Gastrocnemius medialis (tissue), 4 donors: ENCODE data around the gene GRID1. TPM values are rescaled to one million over a fixed set of nuclear protein-coding genes. Genes with fewer than 3 reads are reported as not detected.

ENCODE experiments used
- ATAC-seq, 2 donors: fragments of 150-250 bp; one replicate each; pipeline ENCODE4 v1.9.1; 2016
- DNase-seq, 2 donors: peaks; one replicate each; pipeline ENCODE4 v3.0.0-alpha.2; 2019
- H3K27ac ChIP-seq, 4 donors: fragments of 200-600 bp; sonication (generic); 1 replicate in 1 of 4; 2 replicates in 3 of 4; pipeline ENCODE4 v1.5.1; 2016 to 2018; ENCODE audit warnings: mild to moderate bottlenecking in 2 of 4, moderate library complexity in 1 of 4
- H3K27me3 ChIP-seq, 3 donors: fragments of 200-600 bp; sonication (generic) in 2 of 3; 1 replicate in 1 of 3; 2 replicates in 2 of 3; pipeline versions ENCODE4 v1.5.1 to v1.6.0; 2016 to 2019; ENCODE audit warnings: mild to moderate bottlenecking in 1 of 3, moderate library complexity in 1 of 3
- H3K36me3 ChIP-seq, 2 donors: fragments of 200-600 bp; sonication (generic) in 1 of 2; one replicate each; pipeline ENCODE4 v1.5.1; 2017 to 2018
- H3K4me1 ChIP-seq, 2 donors: fragments of 200-600 bp; sonication (generic) in 1 of 2; one replicate each; pipeline ENCODE4 v1.5.1; 2016 to 2017; ENCODE audit warnings: mild to moderate bottlenecking in 2 of 2
- H3K4me3 ChIP-seq, 4 donors: fragments of 200-600 bp; sonication (generic) in 3 of 4; 1 replicate in 1 of 4; 2 replicates in 3 of 4; pipeline ENCODE4 v1.5.1; 2016 to 2019; ENCODE audit warnings: mild to moderate bottlenecking in 2 of 4
- H3K9me3 ChIP-seq, 3 donors: fragments of 200-600 bp; sonication (generic) in 2 of 3; 1 replicate in 1 of 3; 2 replicates in 2 of 3; pipeline ENCODE4 v1.5.1; 2016 to 2019
- CTCF ChIP-seq, 5 experiments: fragments of 450-650 bp in 3 of 5; fragments of 200-600 bp in 2 of 5; sonication (generic) in 2 of 5; IDR thresholded peaks in 4 of 5; conservative IDR thresholded peaks in 1 of 5; 1 replicate in 4 of 5; 2 replicates in 1 of 5; pipeline ENCODE4 v1.5.1; 2016 to 2019; ENCODE audit warnings: antibody characterized with exemption in 5 of 5, mild to moderate bottlenecking in 3 of 5, moderate library complexity in 3 of 5
- POLR2A ChIP-seq, 2 donors: fragments of 450-650 bp; IDR thresholded peaks; one replicate each; pipeline ENCODE4 v1.6.1; 2017; ENCODE audit warnings: antibody characterized with exemption in 2 of 2, mild to moderate bottlenecking in 2 of 2, moderate library complexity in 2 of 2
- in situ Hi-C, 4 donors: fragments of 200-750 bp; cut with MboI; loops; one replicate each; pipeline versions ENCODE4 v1.15.0 to v1.8.0; 2017; ENCODE audit warnings: low sequenced_read_pairs in 4 of 4
- intact Hi-C: fragments of 100-400 bp; cut with DNase I; formaldehyde crosslinking; loops from one replicate; pipeline ENCODE4 v1.15.1; 2023; ENCODE audit warnings: low total_unique reads
- total RNA-seq, 4 donors: library from RNA; depleted of rRNA; stranded (reverse); fragments of >200 nt; gene quantifications; one replicate each; pipeline versions ENCODE4 v1.1.0 to v1.2.3, GENCODE V29; 2016

The GRID1 gene
- total RNA-seq, 4 donors from 2014 or later: 0.17 to 1.4 (median 0.79) TPM

- intact Hi-C loops (no loop called here), in situ Hi-C loops (no loop called here)
- no peaks in the 10 kb centered on the region for H3K36me3 ChIP-seq
- TF ChIP-seq CTCF (IDR thresholded peaks at IDR 0.05 in 4 of 5, conservative IDR thresholded peaks at IDR 0.05 in 1 of 5): no peak
- no peak for TF ChIP-seq POLR2A (IDR thresholded peaks at IDR 0.05)
- H3K27ac ChIP-seq: no peak overlapping the region
- no peaks in the 10 kb centered on the region for H3K9me3 ChIP-seq
- no peak overlapping the region for H3K4me3 ChIP-seq
- DNase-seq (no peak), ATAC-seq (no peak)
- H3K27me3 ChIP-seq: no peaks in the 10 kb centered on the region
- H3K4me1 ChIP-seq: no peaks in the 10 kb centered on the region
Measured at GRCh38 chr10:85741626-85742300, 624.8 kb downstream of the GRID1 start.

GRCh38 chr10:85735997-85736396 lies 630.6 kb downstream of the GRID1 start:
- no peak overlapping the region for H3K4me3 ChIP-seq
- TF ChIP-seq POLR2A (IDR thresholded peaks at IDR 0.05) (no peak), CTCF (IDR thresholded peaks at IDR 0.05 in 4 of 5, conservative IDR thresholded peaks at IDR 0.05 in 1 of 5) (no peak)
- in situ Hi-C loops: no loop called here
- H3K4me1 ChIP-seq: no peaks in the 10 kb centered on the region
- no peaks in the 10 kb centered on the region for H3K9me3 ChIP-seq
- H3K27ac ChIP-seq: no peak overlapping the region
- no peak for ATAC-seq
- no peaks in the 10 kb centered on the region for H3K27me3 ChIP-seq
- no peaks in the 10 kb centered on the region for H3K36me3 ChIP-seq
- no peak for DNase-seq
- intact Hi-C loops: no loop called here

GRCh38 chr10:85734791-85735190 lies 631.8 kb downstream of the GRID1 start:
- in situ Hi-C loops: no loop called here
- H3K27me3 ChIP-seq: no peaks in the 10 kb centered on the region
- DNase-seq (no peak), ATAC-seq (no peak)
- no peaks in the 10 kb centered on the region for H3K36me3 ChIP-seq
- H3K9me3 ChIP-seq: no peaks in the 10 kb centered on the region
- no peak for TF ChIP-seq POLR2A (IDR thresholded peaks at IDR 0.05)
- no peak overlapping the region for H3K4me3 ChIP-seq
- no peak overlapping the region for H3K27ac ChIP-seq
- no peaks in the 10 kb centered on the region for H3K4me1 ChIP-seq
- intact Hi-C loops: no loop called here

GRCh38 chr10:85724215-85724614 lies 642.4 kb downstream of the GRID1 start:
- Histone ChIP-seq H3K36me3 (no peaks in the 10 kb centered on the region), H3K4me3 (no peak overlapping the region), H3K9me3 (no peaks in the 10 kb centered on the region), H3K27me3 (no peaks in the 10 kb centered on the region), H3K27ac (no peak overlapping the region), H3K4me1 (no peaks in the 10 kb centered on the region)
- in situ Hi-C loops: no loop called here
- ATAC-seq: no peak
- intact Hi-C loops: no loop called here
- no peak for DNase-seq
- TF ChIP-seq POLR2A (IDR thresholded peaks at IDR 0.05): no peak
- no peak for TF ChIP-seq CTCF (IDR thresholded peaks at IDR 0.05 in 4 of 5, conservative IDR thresholded peaks at IDR 0.05 in 1 of 5)

GRCh38 chr10:85720931-85721590 lies 645.5 kb downstream of the GRID1 start:
- Histone ChIP-seq H3K4me3 (no peak overlapping the region), H3K27me3 (no peaks in the 10 kb centered on the region), H3K4me1 (no peaks in the 10 kb centered on the region), H3K36me3 (no peaks in the 10 kb centered on the region), H3K27ac (no peak overlapping the region), H3K9me3 (no peaks in the 10 kb centered on the region)
- in situ Hi-C loops (no loop called here), intact Hi-C loops (no loop called here)
- TF ChIP-seq CTCF (IDR thresholded peaks at IDR 0.05 in 4 of 5, conservative IDR thresholded peaks at IDR 0.05 in 1 of 5): no peak
- no peak for TF ChIP-seq POLR2A (IDR thresholded peaks at IDR 0.05)
- ATAC-seq: no peak
- no peak for DNase-seq
